WI38 (cell line): ENCODE data around the gene PEX14.

Source experiments
- H3K4me3 ChIP-seq: 2 replicates; pipeline ENCODE4 v1.5.1; 2011; ENCODE audit warnings: low read depth, mild to moderate bottlenecking, control low read depth, low read length
- TF ChIP-seq, protein P1 (sequence below): IDR thresholded peaks from 2 replicates; pipeline ENCODE4 v1.5.1; 2012; ENCODE audit warnings: low read depth, mild to moderate bottlenecking, control low read depth, low read length

Gene PEX14

GRCh38 chr1:10608690-10609089 lies 133.9 kb downstream of the PEX14 start:
- TF ChIP-seq, protein P1, sequence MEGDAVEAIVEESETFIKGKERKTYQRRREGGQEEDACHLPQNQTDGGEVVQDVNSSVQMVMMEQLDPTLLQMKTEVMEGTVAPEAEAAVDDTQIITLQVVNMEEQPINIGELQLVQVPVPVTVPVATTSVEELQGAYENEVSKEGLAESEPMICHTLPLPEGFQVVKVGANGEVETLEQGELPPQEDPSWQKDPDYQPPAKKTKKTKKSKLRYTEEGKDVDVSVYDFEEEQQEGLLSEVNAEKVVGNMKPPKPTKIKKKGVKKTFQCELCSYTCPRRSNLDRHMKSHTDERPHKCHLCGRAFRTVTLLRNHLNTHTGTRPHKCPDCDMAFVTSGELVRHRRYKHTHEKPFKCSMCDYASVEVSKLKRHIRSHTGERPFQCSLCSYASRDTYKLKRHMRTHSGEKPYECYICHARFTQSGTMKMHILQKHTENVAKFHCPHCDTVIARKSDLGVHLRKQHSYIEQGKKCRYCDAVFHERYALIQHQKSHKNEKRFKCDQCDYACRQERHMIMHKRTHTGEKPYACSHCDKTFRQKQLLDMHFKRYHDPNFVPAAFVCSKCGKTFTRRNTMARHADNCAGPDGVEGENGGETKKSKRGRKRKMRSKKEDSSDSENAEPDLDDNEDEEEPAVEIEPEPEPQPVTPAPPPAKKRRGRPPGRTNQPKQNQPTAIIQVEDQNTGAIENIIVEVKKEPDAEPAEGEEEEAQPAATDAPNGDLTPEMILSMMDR, result no peak
- H3K4me3 ChIP-seq, result no peak overlapping the region

GRCh38 chr1:10610901-10611600 lies 136.3 kb downstream of the PEX14 start:
- TF ChIP-seq, protein P1, result no peak
- no peak overlapping the region for H3K4me3 ChIP-seq

DNA sequence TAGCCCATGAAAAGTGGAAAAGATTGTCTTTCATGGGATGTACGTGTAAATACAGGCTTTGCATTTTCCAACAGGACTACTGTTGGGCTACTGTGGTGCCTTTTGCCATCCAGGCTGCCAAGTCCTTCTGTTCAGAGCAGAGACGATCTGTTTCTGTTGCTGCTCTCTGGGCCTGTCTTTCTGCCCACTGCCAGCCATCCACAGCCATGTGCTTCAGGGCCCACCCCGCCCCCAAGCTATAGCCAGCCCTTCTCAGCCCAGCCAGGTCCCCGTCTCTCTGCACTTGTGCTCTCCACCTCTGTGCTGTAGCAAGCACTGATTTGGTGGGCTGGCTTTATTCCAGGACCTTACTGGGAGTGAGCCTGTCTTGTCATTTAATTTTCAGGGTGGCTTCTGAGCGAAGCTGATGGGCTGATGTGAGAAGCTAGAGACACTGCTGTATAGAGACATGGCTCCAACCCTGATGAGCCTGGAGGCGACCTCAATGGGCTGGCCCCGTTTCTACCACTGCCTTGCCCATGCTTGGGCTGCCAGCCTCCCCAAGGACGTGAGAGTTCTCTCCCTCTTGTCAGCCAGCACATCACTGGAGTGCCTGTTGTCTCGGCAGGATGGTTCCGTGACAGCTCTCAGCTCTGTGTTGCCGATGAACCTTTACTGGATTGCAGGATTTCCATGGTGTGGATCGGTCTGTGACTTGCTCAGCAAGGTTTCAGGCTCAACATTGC lies 137.8 kb downstream of the PEX14 start:
- no peak overlapping the region for H3K4me3 ChIP-seq
- TF ChIP-seq, protein P1, result no peak

DNA sequence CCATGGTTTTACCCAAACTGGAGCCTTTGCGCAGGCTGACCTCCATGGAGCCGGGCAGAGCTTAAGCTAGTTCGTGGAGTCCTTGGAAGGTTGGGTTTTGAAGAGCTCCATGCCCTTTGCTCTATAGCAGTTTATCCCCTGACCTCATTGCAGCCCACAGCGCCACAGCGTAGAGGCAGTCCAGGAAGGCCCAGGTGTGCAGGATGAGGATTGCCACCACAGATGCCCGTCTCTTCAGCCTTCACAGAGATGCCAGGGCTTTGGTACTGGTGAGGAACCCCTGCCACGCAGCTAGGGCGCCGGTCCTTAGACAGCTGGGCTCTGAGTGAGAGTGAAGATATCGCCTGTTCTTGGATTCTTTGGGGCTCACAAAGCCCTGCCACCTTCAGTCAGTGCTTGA lies 138.6 kb downstream of the PEX14 start:
- TF ChIP-seq, protein P1, result no peak
- H3K4me3 ChIP-seq, result no peak overlapping the region

DNA sequence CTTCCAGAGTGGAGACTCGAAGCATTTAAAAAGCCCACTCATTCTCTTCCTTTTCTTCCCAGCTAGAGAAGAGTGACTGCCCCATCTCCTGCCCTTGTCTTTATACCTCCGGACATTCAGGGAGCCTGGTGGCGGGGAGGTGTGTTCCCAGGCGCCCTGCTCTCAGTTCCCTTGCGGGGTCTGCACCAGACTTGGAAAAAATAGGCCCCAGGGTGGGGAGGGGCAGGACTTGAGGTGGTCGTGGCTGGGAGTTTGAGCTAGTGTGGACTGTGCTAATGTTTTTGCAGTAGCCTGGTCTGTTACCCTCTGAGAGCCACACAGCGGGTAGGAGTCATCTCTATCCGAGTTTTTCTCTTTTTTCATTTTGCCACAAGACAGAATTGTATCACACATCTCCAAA lies 139.1 kb downstream of the PEX14 start:
- TF ChIP-seq, protein P1, result no peak
- H3K4me3 ChIP-seq, result no peak overlapping the region

DNA sequence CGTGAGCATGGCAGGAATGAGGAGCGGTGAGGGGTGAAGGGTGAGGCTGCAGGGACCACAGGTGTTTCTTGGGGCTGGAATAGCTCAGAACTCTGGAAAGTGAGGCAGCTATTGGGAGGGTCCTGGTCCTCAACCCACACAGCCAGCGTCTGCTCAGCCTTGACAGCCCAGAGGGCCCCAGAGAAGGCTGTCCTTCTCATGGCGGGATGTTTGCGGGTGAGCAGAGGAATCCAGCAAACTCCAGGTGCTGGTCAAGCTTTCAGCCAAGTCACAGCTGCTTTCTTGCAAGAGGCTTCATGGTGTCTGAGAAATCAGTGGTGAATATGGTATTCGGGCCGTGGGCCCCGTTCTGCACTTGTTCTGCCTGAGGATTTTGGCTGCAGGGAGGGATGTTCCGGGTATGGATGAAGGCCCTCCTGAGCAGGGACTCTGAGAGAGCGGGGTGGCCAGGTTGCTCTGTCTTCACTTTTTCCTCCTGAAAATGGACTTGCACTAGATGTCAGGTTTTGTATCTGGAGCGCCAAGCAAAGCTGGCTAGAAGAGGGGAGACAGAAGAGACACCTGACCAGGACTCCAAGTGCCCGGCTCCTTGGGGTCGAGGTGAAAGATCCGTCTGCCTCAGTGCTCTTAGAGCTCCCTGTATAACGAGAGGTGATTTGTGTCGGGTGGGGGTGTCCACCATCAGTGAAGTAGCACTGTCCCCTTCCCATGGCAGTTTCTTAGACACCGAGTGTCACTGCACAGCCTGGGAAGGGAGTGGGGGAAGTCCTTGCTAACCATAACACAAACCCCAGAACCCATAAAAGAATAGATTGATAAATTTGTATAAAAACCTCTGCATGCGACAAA lies 139.9 kb downstream of the PEX14 start:
- no peak overlapping the region for H3K4me3 ChIP-seq
- TF ChIP-seq, protein P1, result no peak

- TF ChIP-seq, protein P1, result no peak
- H3K4me3 ChIP-seq, result no peak overlapping the region
These were observed 140.6 kb downstream of the PEX14 start for GRCh38 chr1:10615332-10615731.
